Measurements from ENCODE around the gene MBNL1.

MBNL1 gene

DNA sequence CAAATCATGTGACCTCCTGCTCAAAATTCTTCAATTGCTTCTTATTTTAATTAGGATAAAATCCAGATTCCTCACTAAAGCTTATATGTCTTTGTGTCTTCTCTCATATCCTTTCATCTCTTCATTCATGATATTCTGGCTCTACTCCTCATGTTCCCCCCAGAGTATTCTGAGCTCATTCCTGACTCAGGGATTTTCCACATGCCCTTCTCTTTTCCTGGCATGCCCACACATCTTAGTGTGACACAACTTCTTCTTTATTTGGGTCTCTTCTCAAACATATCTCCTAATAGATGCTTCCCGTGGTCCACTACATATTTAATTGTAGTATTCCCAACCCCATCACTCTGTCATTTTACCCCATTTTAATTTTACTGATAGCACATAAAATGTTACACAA lies 15.2 kb upstream of the MBNL1 start:
- DNase-seq = no peak

DNA sequence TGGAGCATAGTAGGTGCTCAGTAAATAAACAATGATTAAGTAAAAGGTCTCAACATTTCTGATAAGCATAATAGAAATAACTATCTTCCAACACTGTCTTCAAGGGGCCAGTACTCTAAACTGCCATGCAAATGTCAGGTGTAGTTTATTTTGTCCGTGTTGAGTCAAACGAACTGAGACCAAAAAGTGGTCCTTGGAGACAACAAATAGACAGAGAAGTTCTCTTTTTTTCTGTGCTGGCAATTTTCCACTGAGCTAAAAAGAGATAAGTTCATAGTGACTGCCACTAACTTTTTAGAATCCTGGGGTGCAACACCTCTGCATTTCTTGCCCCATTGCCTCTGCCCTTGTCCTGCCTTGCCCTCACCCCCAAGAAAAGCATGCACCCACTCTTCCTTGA lies 14.7 kb upstream of the MBNL1 start:
- DNase-seq = no peak

DNA sequence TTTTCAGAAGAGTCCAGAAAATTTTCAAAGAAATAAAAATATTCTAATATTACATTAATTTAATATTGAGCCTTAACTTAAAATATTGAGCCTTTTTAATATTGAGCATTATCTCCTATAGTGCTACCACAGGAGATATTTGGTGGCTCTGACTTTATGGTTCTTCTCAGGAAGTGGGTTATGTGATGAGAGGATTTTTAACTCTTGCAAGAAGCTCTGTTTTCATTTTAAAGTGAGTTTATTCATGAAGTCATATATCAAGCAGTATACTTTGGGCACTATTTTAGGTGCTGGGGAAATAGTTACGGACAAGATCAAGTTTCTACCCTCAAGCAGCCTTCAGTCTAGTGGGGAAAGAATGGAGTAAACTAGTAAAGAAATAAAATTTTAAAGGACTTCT lies 13.4 kb upstream of the MBNL1 start:
- no peak for DNase-seq

DNA sequence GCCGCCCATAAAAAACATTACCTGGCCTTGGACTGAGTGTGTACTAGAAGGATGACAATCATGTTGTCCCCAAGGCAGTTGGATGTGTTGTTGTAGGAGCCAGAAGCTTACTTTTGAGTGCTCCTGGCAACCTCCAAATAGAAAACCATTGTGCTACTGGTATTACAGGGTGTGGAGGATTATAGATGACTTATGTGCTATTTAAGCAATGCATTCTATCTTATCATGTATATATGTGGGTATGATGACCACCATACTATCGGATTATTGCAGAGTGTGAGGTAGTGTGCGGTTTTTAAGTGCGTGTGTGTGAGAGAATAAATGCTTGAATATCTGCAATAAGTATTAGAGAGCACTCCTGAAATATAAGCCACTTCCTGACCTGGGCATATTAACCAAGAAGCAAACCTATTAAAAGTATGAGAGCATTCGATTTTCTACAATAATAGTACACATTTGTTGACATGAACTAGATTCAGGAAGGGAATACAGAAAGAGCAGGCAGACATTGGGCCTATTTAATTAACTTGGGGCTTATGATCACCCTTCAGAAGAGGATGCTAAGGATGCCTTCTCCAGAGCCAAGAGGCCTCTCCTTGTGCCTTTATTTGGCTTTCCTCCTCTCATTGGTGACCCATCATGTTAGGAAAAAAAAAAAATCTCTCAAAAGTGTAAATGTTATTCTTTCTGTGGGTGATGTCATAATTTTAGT lies 11.7 kb upstream of the MBNL1 start:
- no peak for DNase-seq

DNA sequence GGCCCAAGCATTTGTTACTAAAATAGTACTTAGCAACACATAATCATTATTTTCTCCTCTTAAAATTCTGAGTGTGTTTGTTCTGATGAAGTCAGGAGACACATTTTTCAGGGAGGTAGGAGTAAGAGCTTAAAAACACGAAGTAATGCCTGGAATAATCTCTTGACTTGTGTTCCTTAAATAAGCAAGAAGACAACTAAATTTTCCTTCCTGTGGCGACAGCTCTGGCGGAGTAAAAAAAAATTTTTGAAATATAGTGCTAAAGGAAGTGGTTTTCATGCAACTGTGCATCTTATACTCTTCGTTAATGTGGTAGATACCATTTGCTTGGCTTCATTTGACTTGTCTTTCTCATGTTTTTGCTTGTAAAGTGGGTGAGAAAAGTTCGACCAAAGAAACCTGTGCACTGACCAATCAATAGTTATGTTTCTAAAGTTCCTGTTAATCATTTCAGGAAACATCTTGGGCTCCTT lies 11.1 kb upstream of the MBNL1 start:
- no peak for DNase-seq

DNA sequence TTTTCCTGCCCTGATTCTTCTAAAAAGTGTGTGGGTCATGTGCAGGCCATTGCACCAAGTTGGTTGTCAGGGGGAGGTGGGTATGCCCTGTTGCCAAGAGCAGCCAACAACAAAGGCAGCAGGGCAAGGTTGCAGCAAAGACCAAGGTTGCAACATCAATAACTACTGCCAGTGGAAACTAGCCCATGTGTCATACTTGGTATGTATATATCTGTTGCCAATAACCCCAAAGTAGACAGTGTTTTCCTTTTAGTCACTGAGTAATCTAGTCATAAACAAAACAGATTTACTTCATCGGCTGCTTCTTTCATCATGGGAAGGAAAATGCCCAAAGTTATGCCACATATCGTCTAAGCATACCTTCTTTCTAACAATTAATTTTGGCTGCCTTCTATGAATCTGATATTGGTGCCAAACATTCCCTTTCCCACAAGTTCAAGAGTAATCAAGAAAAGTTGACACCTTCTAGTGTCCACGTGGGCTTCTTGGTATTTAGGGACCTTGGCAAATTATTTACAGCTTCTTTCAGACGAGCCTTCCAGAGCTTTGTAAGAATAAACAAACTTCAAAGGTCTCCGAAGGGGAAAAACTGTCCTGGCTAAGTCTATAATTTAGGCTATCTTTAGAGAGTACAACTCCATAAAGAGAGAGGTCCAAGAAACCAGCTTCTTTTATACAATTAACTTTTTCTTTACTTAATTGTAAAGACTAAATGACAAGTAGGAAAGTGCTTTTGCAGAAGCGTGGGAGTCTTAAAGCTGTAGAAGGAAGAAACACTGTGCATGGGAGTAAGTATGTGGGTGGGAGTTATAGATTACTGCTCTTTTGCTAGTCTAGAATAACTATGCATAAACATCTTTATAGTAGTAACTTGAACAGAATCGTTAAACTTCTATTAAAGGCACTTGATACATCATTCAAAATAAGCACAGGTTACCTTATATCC lies 10.0 kb upstream of the MBNL1 start:
- DNase-seq = no peak

DNA sequence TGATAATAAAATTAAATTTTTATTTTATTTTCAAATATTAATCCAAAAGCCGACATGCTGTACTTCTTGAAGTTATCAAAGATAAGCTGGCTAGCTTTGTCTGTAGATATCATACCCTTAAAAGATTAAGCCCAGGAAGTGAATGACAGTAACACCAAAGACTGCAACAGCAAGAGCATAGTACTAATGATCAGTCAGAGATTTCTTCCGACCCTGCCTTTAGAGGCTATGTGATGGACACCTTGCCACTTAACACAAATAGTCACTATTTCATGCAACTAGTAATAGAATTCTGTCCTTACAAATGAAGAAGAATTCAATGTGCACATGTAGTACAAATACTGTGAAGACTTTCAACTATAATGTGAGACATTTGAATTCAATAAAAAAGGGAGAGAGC lies 9.3 kb upstream of the MBNL1 start:
- no peak for DNase-seq

DNA sequence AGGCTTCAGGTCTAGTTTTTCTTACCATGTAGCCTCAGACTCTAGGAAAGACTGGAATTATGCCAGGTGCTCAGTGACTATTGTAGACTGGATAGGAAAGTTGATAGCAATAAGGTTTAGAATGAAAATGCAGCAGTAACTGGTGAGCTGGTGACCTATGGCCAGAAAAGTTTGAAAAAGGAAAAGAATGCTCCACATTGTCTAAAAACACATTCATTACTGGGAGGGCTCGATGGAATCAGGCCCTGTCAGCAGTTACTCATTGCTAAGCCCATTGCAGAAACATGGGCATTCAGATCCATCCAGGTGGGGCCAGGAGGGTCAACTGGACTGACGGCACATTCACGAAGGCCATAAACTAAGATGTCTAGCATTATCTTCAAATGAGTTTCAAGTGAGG lies 8.7 kb upstream of the MBNL1 start:
- no peak for DNase-seq

DNA sequence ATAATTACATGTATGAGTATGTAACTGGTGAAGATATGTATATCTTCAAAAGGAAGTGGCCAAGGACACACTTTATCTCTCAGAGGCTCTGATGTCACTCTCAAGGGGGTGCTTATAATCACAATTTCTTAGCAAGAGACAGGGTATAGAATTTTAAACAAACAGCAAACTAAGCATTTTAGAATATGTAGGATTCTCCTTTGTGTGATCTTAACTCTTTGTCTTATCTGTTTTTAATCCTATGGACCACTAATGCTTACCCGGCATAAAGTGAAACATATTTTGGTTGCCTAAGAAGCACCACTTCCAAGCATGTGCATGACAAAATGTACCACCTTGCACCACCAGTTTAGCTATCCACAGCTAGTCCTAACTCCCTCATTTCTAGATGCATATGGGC lies 8.2 kb upstream of the MBNL1 start:
- DNase-seq = no peak

DNA sequence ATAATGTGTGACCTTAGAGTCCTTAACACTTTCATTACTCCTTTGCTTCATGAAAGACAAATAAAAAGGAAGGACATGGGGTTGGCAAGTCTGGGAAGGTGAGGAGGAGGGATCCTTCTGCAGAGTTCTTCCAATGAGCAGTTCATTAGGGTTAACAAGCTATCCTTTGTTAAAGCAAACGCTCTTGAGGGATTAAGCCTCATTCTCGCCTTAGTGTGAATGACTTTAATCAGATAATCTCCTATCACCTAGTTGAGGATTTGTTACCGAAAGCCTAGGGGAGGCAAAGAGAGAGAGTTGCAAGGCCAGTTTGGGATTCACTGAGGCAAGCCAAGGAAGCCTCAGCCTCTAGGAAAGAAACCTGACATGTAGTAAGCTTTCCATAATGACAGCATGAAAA lies 7.4 kb upstream of the MBNL1 start:
- no peak for DNase-seq

DNA sequence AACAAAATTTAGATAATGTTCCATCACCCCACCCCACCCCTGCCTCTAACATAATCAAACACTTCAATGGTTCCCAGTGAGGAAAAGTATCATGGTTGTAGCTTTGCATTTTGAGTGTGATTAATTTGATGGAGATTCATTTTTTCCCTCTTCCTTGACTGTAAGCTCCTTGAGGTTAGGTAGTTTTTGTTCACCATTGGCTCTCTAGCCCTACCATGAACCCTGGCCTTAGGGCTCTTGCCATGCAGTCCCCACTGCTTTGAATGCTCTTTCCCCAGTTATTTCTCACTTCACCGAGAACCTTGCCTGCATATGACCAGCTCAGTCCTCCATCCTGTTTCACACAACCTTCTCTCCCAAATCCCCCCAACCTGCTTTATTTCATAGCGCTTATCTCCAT lies 5.0 kb upstream of the MBNL1 start:
- DNase-seq = no peak

DNA sequence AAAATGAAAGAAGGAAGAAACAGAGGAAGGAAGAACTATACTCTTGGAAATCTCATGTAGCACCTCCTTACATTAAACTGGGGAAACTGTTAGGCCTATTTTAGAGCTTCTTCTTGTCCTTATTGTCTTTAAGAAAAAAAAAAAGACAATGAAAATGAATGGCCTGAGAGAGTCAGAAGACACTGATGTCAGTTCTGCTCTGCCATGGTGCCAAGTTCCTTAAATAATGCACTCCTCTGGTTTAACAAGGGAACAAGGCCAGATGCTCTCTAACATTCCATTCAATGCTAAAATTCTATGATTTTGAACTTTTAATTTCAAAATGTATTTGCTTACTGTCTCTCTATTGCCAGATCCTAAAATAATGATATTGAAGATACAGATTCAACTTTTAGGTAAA lies 4.4 kb upstream of the MBNL1 start:
- no peak for DNase-seq

DNA sequence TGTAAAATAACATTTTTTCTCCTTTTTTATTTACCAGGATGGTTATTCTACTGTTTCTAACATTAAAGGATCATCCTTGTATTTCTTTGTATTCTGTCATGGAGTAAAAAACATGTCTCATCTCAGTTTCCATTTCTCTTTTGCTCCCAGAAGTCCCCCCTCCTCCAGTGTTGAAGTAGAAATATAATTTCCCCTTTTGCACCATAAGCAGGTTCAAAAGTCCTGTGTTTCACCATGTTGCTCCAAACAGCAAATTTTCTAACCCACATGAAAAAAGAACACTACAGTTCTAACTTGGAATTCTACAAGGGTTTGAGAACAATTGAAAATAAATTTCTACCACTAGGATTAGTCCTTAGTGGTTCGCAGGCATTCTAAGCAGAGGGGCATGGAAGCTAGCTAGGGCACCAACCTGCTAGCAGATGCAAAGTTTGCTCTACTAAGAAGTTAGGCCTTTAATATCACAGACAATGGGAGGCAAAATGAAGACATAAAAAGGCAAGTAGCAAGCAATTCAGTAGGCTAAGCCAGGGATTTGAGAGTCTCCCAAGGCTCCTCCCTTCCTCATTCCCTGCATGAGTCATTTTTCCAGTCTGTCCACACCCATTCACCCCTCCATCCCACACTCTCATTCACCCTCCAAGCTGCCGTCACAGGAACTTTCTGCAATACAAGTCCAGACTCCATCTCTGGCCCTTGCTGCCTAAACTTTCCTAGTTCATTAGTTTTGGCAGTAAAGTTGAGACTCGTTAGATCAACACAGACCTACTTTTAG lies 2.3 kb upstream of the MBNL1 start:
- DNase-seq = no peak

DNA sequence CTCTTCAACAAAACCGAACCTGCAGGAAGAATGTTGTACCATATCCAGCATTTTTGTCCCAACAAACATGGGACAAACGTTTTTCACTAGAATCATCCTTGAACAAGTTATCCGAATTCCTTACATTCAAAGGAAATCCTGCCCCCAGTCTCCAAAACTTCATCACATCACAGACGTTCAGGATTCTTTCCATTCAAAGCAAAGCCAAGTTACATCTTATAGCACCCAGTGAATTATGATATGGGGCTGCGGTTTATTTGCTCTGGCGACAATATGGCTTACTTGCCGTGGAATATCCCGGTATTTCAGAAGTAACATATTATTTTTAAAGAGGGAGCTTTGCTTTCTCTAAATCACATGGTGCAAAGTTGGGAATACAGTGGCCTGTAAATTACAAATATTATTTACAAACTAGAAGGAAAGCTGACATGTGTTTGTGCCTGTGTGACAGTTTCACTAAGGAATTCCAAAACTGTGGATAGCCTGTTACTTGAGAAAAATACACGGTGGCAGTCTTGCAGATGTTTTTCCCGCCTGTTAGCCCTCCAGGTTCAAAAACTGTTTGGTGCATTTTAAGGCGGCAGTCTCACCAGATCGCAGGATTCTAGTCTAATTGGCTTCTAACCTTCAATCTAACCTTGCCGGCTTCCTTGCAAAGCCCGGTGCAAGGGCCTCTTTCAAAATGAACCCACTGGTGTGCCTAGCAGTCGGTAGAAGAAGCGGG lies 736 bp upstream of the MBNL1 start:
- no peak for DNase-seq

DNA sequence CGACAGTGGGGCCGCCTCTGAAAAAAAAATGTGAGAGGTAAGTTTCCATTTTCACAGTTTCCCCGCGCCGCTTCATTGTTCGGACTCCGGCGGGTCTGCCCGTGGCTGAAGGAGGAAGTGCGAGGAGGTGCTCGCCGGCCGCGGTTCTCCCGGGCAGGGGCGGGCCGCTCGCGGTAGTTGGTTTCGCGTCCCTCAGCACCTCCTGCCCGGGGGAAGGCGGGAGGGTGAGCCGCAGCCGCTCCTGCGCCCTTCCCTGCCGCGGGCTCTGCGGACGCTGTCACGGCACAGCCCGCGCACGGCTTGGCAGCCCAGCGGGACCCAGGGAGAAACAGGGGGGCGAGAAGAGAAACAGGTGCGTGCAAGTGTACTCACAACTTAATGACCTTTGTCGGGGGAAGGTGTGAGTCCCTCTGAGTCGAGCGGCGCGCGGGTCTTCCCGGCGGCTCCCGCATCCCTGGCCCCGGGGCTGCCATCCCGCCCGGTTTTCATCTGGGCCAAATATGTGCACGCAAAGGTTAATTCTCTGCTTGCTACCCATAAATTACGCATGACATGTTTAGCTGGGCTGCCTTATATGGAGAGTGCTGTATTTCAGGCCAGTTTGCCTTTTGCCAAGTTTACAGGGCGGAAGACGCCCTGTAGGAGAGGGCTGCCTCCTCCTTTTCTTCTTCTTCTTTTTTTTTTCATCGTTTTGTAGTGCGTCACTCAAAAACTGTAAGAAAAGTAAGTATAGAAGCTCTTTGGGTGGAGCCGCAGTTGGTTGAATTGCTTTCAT lies 514 bp downstream of the MBNL1 start:
- peak; percentile 60 for DNase-seq

DNA sequence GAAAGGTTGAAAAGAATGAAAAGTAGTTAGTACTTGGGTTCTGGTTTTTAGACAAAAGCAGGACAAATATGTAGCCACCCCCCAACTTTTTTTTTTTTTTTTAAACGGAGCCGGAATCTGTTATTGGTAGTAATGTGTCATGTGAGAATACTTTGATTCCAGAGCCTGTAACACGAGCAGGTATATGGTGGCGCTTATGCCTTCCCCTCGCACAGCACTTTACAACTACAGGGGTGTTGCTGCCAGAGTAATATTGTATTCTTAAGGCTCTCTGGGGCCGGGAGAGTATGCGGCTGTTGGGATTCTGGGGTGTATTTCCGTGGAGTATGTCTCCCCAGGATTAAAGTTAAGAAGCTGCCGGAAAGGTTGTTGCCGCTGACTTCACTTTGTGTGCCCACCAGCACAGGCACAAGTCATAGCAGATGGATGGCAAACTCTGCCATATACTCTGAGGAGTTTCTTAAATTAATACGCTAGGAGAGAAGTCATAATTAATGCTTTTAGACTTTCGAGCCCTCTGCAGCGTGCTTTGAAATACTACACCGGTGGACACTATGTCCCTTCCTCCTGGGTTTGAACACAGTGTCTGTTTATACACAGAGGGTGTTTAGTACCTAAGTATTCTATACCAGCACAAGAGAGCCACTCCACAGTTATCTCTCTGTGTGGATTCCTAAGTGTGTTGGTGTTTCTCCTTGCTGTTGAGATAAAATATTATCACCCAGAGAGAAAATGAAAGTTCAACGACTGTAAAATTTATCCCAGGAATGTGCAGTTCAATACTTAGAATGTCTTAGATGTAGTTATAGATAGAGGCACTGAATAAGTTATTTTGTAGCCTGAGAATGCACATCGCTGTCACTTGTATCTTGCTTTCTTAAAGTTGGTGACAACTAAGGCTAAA lies 1.4 kb downstream of the MBNL1 start:
- DNase-seq = no peak

DNA sequence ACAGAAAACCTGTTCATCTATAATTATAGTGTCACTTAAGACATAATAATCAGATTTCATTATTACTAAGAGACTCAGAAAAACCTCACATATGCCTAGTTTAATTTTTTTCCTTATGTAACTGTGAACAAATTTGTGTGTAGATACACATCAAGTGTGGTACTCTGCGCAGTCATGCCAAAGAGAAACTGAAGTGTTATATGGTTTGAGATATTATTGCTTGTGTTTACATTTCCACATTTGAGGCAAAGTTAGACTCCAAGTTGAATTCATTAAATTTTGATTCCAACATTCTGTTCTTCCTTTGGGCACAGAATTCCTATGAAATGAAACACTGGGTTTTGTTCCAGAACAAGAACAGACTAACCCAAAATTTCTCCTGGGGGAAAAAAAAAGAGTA lies 2.2 kb downstream of the MBNL1 start:
- no peak for DNase-seq

DNA sequence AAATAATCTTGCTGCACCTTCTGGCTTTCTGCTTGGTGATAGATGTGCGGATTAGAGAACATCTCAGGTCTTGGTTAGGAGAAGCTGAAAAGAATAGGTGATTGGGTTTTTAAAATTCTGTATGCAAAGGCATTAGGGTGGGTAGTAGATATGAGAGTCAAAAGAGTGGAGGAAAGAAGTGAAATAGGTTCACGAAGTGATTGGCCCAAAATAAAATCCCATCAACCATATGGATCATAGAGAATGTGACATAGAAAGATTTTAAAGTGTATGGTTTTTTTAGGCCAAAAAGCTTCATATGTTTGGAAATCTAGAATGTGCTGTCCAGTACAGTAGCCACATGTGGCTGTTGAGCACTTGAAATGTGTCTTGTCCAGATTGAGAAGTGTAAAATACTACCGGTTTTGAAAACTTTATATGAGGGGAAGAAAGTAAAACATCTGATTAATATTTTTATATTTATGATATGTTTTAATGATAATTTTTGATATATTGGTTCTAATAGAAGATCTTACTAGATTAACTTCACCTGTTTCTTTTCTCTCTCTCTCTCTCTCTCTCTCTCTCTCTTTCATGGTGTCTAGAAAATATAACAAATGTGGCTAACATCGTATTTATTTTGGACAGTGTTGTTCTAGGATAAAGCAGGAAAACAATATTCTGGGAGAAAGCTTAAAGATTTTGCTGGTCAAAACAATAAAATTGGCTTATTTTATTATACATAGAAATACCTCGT lies 2.9 kb downstream of the MBNL1 start:
- DNase-seq = no peak

DNA sequence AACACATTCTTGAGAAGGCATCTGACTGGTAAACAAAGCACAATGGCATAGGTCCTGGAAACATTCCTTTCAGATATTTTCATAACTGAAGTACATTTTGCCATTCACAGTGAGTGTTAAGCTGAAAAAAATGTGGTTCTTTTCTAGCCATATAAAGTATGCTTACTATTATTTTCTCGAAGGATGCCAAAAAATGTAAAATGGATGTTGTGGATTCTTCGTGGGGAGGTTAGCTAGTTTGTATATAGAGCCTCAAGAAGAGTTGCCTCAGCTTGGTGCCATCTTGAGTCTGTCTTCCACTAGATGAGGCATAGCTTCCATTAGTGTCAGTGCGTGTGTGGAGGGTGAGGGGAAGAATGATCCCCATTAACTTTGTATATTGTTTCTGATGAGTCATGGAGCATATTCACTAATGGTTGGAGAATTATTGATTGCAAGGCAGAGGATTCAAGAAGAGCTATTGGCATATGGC lies 4.1 kb downstream of the MBNL1 start:
- DNase-seq = no peak

DNA sequence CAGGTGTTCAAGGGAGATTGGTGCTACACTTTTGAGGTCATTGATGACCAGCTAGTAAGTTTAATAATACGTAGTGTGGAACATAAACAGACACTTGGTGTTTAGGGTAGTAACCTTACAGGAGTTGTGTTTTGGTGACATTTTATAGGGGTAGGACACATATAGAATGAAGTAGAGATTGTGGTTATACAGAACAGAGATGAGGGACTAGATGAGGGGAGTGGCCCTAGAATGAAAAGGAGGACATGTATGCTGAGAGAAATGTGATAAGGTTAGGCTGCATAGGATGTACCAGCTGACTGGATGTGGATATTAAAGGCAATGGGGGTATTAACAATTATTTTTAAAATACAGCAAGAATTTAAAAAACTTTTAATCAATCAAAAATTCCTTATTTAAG lies 8.0 kb downstream of the MBNL1 start:
- no peak for DNase-seq

Data from NCI-H1417 treated with DMSO at 0.1 percent for 48 hours (cell line).